ENCODE measurements around the gene RYR2.

RYR2 gene

GRCh38 chr1:237180256-237180655 lies 138.3 kb downstream of the RYR2 start:
- no peaks in the 10 kb centered on the region for H3K4me1 ChIP-seq (ENCODE audit: insufficient read depth, poor library complexity, severe bottlenecking)
- H3K4me3 ChIP-seq (ENCODE audit: severe bottlenecking), result no peak overlapping the region
- no peak for TF ChIP-seq CTCF (IDR thresholded peaks at IDR 0.05; ENCODE audit: poor library complexity, severe bottlenecking)
- no peaks in the 10 kb centered on the region for H3K27me3 ChIP-seq (ENCODE audit: insufficient read depth, poor library complexity, severe bottlenecking)
- ATAC-seq (ENCODE audit: low read depth) (no peak), DNase-seq (ENCODE audit: low spot score) (no peak)
- no peaks in the 10 kb centered on the region for H3K9me3 ChIP-seq (ENCODE audit: severe bottlenecking)
- no peak overlapping the region for H3K27ac ChIP-seq (ENCODE audit: poor library complexity, severe bottlenecking)
- no peaks in the 10 kb centered on the region for H3K36me3 ChIP-seq (ENCODE audit: low read depth)

- Histone ChIP-seq H3K9me3 (ENCODE audit: severe bottlenecking) (no peaks in the 10 kb centered on the region), H3K27me3 (ENCODE audit: insufficient read depth, poor library complexity, severe bottlenecking) (no peaks in the 10 kb centered on the region), H3K4me3 (ENCODE audit: severe bottlenecking) (no peak overlapping the region), H3K36me3 (ENCODE audit: low read depth) (no peaks in the 10 kb centered on the region), H3K4me1 (ENCODE audit: insufficient read depth, poor library complexity, severe bottlenecking) (no peaks in the 10 kb centered on the region), H3K27ac (ENCODE audit: poor library complexity, severe bottlenecking) (no peak overlapping the region)
- ATAC-seq (ENCODE audit: low read depth), result no peak
- no peak for DNase-seq (ENCODE audit: low spot score)
- TF ChIP-seq CTCF (IDR thresholded peaks at IDR 0.05; ENCODE audit: poor library complexity, severe bottlenecking), result no peak
Observed at GRCh38 chr1:237181743-237182317, 139.8 kb downstream of the RYR2 start.

- ATAC-seq (ENCODE audit: low read depth) (no peak), DNase-seq (ENCODE audit: low spot score) (no peak)
- Histone ChIP-seq H3K27ac (ENCODE audit: poor library complexity, severe bottlenecking) (no peak overlapping the region), H3K4me1 (ENCODE audit: insufficient read depth, poor library complexity, severe bottlenecking) (no peaks in the 10 kb centered on the region), H3K4me3 (ENCODE audit: severe bottlenecking) (no peak overlapping the region), H3K9me3 (ENCODE audit: severe bottlenecking) (no peaks in the 10 kb centered on the region), H3K27me3 (ENCODE audit: insufficient read depth, poor library complexity, severe bottlenecking) (no peaks in the 10 kb centered on the region), H3K36me3 (ENCODE audit: low read depth) (no peaks in the 10 kb centered on the region)
- TF ChIP-seq CTCF (IDR thresholded peaks at IDR 0.05; ENCODE audit: poor library complexity, severe bottlenecking), result no peak
Observed at GRCh38 chr1:237183963-237184540, 142.1 kb downstream of the RYR2 start.

GRCh38 chr1:237186675-237187074 lies 144.7 kb downstream of the RYR2 start:
- DNase-seq (ENCODE audit: low spot score) (no peak), ATAC-seq (ENCODE audit: low read depth) (no peak)
- H3K4me1 ChIP-seq (ENCODE audit: insufficient read depth, poor library complexity, severe bottlenecking), result no peaks in the 10 kb centered on the region
- H3K27ac ChIP-seq (ENCODE audit: poor library complexity, severe bottlenecking), result no peak overlapping the region
- TF ChIP-seq CTCF (IDR thresholded peaks at IDR 0.05; ENCODE audit: poor library complexity, severe bottlenecking), result no peak
- no peak overlapping the region for H3K4me3 ChIP-seq (ENCODE audit: severe bottlenecking)
- no peaks in the 10 kb centered on the region for H3K27me3 ChIP-seq (ENCODE audit: insufficient read depth, poor library complexity, severe bottlenecking)
- H3K36me3 ChIP-seq (ENCODE audit: low read depth), result no peaks in the 10 kb centered on the region
- H3K9me3 ChIP-seq (ENCODE audit: severe bottlenecking), result no peaks in the 10 kb centered on the region

GRCh38 chr1:237187842-237188241 lies 145.9 kb downstream of the RYR2 start:
- DNase-seq (ENCODE audit: low spot score) (no peak), ATAC-seq (ENCODE audit: low read depth) (no peak)
- H3K27ac ChIP-seq (ENCODE audit: poor library complexity, severe bottlenecking), result no peak overlapping the region
- H3K9me3 ChIP-seq (ENCODE audit: severe bottlenecking), result no peaks in the 10 kb centered on the region
- no peak for TF ChIP-seq CTCF (IDR thresholded peaks at IDR 0.05; ENCODE audit: poor library complexity, severe bottlenecking)
- no peaks in the 10 kb centered on the region for H3K4me1 ChIP-seq (ENCODE audit: insufficient read depth, poor library complexity, severe bottlenecking)
- no peaks in the 10 kb centered on the region for H3K36me3 ChIP-seq (ENCODE audit: low read depth)
- no peak overlapping the region for H3K4me3 ChIP-seq (ENCODE audit: severe bottlenecking)
- no peaks in the 10 kb centered on the region for H3K27me3 ChIP-seq (ENCODE audit: insufficient read depth, poor library complexity, severe bottlenecking)
